ENCODE results near the gene SYT8. TPM values are rescaled to one million over a fixed set of nuclear protein-coding genes. Genes with fewer than 3 reads are reported as not detected.

The SYT8 gene
- total and polyA plus RNA-seq, 2 experiments from 2014 or later = not detected

- TF ChIP-seq REST (IDR thresholded peaks at IDR 0.05; ENCODE audit: unreplicated experiment) = no peak
- TF ChIP-seq ETS1 (IDR thresholded peaks at IDR 0.05) = no peak
- no peak for TF ChIP-seq ZNF331 (CRISPR knock-in tag; IDR thresholded peaks at IDR 0.05; ENCODE audit: low read depth)
- TF ChIP-seq STAT1 (IDR thresholded peaks at IDR 0.05; ENCODE audit: unreplicated experiment) = no peak
- no peak for TF ChIP-seq CREB1 (CRISPR knock-in tag; IDR thresholded peaks at IDR 0.05; ENCODE audit: low read depth)
- TF ChIP-seq CTCF (conservative IDR thresholded peaks at IDR 0.05; ENCODE audit: low read depth in 2 of 2) = no peak
- TF ChIP-seq ZNF114 (CRISPR knock-in tag; IDR thresholded peaks at IDR 0.05) = no peak
- TF ChIP-seq JUNB (IDR thresholded peaks at IDR 0.05; ENCODE audit: unreplicated experiment) = no peak
Observed at GRCh38 chr11:1817511-1817910, 17.3 kb upstream of the SYT8 start (continued).

GRCh38 chr11:1819074-1819473 lies 15.7 kb upstream of the SYT8 start:
- H3K36me3 ChIP-seq (ENCODE audit: insufficient read depth) = no peaks in the 10 kb centered on the region
- Mint-ChIP-seq H3K4me1 (no peaks in the 10 kb centered on the region), H3K27ac (no peak overlapping the region), H3K9me3 (peaks cover 4% of the 10 kb centered on the region), H3K36me3 (ENCODE audit: low read depth) (no peaks in the 10 kb centered on the region), H3K27me3 (ENCODE audit: insufficient read depth, low read depth, poor library complexity) (peaks cover 3% of the 10 kb centered on the region), H3K4me3 (no peak overlapping the region)
- no peaks in the 10 kb centered on the region for H3K9me2 ChIP-seq (ENCODE audit: insufficient read depth)
- H3F3A ChIP-seq (replicated peaks; ENCODE audit: low read depth) = no peaks in the 10 kb centered on the region
- no peaks in the 10 kb centered on the region for H3K27me3 ChIP-seq (ENCODE audit: insufficient read depth)
- H3K4me2 ChIP-seq = no peak overlapping the region
- no peaks in the 10 kb centered on the region for H3K79me2 ChIP-seq (replicated peaks; ENCODE audit: insufficient read depth)
- H3K4me1 ChIP-seq (ENCODE audit: insufficient read depth) = no peaks in the 10 kb centered on the region
- H4K20me1 ChIP-seq (replicated peaks; ENCODE audit: insufficient read depth) = no peaks in the 10 kb centered on the region
- ATAC-seq (no peak), DNase-seq (ENCODE audit: low spot score) (no peak)
- H3K27ac ChIP-seq (ENCODE audit: low read depth) = no peak overlapping the region
- H3K4me3 ChIP-seq = no peak overlapping the region
- no peak overlapping the region for H2AFZ ChIP-seq
- TF ChIP-seq ZNF114 (CRISPR knock-in tag; IDR thresholded peaks at IDR 0.05) (no peak), POLR2AphosphoS5 (IDR thresholded peaks at IDR 0.05; ENCODE audit: low read depth) (no peak), ZNF331 (CRISPR knock-in tag; IDR thresholded peaks at IDR 0.05; ENCODE audit: low read depth) (no peak), EZH2 (IDR thresholded peaks at IDR 0.05; ENCODE audit: low read depth, unreplicated experiment) (no peak), CTCF (conservative IDR thresholded peaks at IDR 0.05; ENCODE audit: low read depth in 2 of 2) (no peak), REST (IDR thresholded peaks at IDR 0.05; ENCODE audit: unreplicated experiment) (no peak), JUNB (IDR thresholded peaks at IDR 0.05; ENCODE audit: unreplicated experiment) (no peak), STAT1 (IDR thresholded peaks at IDR 0.05; ENCODE audit: unreplicated experiment) (no peak), CREB1 (CRISPR knock-in tag; IDR thresholded peaks at IDR 0.05; ENCODE audit: low read depth) (no peak), EZH2phosphoT487 (IDR thresholded peaks at IDR 0.05; ENCODE audit: unreplicated experiment) (no peak)

Measured in GM23338 (cell line).